NB4 (cell line): ENCODE measurements around the gene BTF3.
"Not testable (repeated sequence)": the region's sequence is repeated elsewhere in the genome, so short reads cannot be mapped to it uniquely, and the experiment has no call there.

Experiments
- DNase-seq: peaks from one replicate; pipeline ENCODE4 v3.0.0; 2010; ENCODE audit warnings: low read depth
- H3K4me3 ChIP-seq: one replicate; pipeline ENCODE4 v1.5.1; 2011; ENCODE audit warnings: mild to moderate bottlenecking, low read depth, low read length, moderate library complexity
- MYC ChIP-seq: IDR thresholded peaks from 2 replicates; pipeline ENCODE4 v1.6.1; 2011; ENCODE audit warnings: low read depth, low read length
- POLR2A ChIP-seq: IDR thresholded peaks from 2 replicates; pipeline ENCODE4 v1.6.1; 2011; ENCODE audit warnings: mild to moderate bottlenecking; ENCODE audit not compliant: insufficient read length; ENCODE audit errors: extremely low read depth
- TF ChIP-seq, protein P1 (sequence below): IDR thresholded peaks from one replicate; pipeline ENCODE4 v1.5.1; 2012; ENCODE audit warnings: low read depth, low read length
- TF ChIP-seq, protein P2 (sequence below): IDR thresholded peaks from 2 replicates; pipeline ENCODE4 v1.6.1; 2011; ENCODE audit warnings: low read depth, low read length

Gene BTF3

DNA sequence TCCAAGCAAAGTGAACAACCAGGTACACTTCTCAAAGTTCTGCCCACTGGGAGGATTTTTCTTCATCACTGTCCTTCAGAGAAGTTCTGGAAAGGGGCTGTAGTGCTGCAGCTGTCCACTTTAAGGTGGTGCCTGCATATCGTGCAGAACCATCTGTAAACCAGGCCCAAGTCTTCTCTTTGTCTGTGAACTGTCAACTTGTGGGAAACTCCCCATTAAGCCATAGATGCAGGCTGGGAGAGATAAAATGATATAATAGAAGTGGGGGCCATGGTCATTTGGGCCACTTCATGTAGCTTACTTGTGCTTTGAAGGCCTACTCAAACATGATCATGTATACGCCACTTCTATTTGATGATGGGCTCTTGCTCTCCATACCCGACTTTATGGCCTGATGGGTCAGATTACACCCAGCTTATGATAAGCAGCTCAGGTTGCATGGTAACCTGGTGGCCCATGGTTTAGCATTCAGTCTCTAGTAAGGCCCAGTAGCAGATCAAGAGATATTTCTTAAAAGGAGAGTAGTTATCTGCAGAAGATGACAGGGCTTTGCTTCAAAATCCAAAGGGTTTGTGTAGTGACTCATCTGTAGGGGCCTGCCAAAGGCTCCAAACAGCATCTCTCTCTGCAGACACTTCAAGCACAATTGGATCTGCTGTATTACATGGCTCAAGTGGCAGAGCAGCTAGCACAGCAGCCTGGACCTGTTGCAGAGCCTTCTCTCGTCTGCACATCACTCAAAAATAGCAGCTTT is 15.7 kb upstream of the BTF3 start:
- TF ChIP-seq POLR2A (no peak), MYC (no peak)
- TF ChIP-seq, protein P1, sequence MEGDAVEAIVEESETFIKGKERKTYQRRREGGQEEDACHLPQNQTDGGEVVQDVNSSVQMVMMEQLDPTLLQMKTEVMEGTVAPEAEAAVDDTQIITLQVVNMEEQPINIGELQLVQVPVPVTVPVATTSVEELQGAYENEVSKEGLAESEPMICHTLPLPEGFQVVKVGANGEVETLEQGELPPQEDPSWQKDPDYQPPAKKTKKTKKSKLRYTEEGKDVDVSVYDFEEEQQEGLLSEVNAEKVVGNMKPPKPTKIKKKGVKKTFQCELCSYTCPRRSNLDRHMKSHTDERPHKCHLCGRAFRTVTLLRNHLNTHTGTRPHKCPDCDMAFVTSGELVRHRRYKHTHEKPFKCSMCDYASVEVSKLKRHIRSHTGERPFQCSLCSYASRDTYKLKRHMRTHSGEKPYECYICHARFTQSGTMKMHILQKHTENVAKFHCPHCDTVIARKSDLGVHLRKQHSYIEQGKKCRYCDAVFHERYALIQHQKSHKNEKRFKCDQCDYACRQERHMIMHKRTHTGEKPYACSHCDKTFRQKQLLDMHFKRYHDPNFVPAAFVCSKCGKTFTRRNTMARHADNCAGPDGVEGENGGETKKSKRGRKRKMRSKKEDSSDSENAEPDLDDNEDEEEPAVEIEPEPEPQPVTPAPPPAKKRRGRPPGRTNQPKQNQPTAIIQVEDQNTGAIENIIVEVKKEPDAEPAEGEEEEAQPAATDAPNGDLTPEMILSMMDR, result no peak
- no peak overlapping the region for H3K4me3 ChIP-seq
- no peak for DNase-seq

DNA sequence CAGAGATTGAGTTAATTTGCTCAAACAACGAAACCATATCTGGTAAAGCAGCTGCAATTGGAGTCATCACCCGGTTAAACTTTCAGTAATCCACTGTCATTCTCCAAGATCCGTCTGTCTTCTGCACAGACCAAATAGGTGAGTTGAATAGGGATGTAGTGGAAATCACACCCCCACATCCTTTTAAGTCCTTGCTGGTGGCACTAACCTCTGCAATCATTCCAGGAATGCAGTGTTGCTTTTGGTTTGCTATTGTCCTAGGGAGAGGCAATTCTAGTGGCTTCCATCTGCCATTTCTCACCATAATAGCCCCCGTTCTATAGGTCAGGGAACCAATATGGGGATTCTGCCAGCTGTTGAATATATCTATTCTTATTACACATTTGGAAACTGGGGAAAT is 14.6 kb upstream of the BTF3 start:
- no peak for DNase-seq
- TF ChIP-seq MYC, result no peak
- TF ChIP-seq, protein P1, result no peak
- TF ChIP-seq, protein P2, sequence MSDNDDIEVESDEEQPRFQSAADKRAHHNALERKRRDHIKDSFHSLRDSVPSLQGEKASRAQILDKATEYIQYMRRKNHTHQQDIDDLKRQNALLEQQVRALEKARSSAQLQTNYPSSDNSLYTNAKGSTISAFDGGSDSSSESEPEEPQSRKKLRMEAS, result no peak
- TF ChIP-seq POLR2A, result no peak
- no peak overlapping the region for H3K4me3 ChIP-seq

DNA sequence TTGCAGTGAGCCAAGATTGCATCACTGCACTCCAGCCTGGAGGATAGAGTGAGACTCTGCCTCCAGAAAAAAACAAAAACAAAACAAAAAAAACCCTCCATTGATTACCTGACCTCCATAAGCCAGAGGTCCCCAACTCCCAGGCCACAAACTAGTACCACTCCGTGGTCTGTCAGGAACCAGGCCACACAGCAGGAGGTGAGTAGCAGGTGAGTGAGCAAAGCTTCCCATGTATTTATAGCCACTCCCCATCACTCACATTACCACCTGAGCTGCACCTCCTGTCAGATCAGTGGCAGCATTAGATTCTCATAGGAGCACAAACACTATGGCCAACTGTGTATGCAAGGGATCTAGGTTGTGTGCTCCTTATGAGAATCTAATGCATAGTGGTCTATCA is 13.7 kb upstream of the BTF3 start:
- no peak for DNase-seq
- no peak for TF ChIP-seq POLR2A
- TF ChIP-seq, protein P1, result no peak
- TF ChIP-seq, protein P2, result no peak
- TF ChIP-seq MYC, result no peak
- no peak overlapping the region for H3K4me3 ChIP-seq

DNA sequence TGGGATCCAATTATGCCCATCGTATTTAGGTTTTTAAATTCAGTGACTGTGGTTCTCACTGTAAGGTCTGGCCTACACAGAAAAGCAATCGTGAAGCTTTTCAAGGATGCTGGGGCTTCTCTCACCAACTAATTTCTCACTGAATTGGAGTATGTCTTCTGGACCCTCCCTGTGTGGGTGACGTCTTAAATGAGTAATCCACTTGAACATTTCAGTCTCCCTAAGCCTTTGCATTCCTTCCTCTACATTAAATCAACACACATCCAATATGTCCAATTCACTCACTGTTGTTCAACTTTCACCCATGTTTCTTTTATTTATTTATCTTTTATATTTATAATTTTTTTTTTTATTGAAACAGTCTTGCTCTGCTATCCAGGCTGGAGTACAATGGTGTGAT is 12.5 kb upstream of the BTF3 start:
- DNase-seq, result no peak
- TF ChIP-seq, protein P2, result no peak
- TF ChIP-seq, protein P1, result no peak
- TF ChIP-seq MYC (no peak), POLR2A (no peak)

DNA sequence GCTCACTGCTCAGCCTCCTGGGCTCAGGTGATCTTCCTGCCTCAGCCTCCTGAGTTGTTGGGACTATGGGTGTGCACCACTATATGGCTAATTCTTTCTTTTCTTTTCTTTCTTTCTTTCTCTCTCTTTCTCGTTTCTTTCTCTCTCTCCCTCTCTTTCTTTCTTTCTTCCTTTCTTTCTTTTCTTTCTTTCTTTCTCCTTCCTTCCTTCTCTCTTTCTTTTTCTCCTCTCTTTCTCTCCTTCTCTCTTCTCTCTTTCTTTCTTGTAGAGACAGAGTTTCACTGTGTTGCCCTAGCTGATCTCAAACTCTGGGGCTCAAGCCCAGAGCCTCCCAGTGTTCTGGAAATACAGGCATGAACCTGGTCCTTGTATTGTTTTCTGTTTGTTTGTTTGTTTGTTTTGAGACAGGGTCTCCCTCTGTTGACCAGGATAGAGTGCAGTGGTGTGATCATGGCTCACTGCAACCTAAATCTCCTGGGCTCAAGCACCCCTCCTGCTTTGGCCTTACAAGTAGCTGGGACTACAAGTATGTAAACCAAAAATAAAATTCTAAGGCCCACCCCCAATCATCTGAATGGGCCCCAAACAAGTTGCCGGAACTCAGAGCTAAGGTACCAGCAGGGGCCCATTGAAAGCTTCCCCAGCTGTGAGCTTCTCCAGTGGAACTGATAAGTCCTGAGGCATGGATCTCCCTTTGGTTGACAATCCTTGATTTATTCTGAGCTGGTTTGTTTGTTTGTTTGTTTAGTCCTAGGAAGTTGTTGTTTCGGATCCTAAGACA is 11.9 kb upstream of the BTF3 start:
- TF ChIP-seq, protein P2, result no peak
- TF ChIP-seq POLR2A (no peak), MYC (no peak)
- TF ChIP-seq, protein P1, result no peak
- DNase-seq, result no peak
- H3K4me3 ChIP-seq, result no peak overlapping the region

More for the DNA sequence above, 12.5 kb upstream of the BTF3 start:
- H3K4me3 ChIP-seq, result no peak overlapping the region

DNA sequence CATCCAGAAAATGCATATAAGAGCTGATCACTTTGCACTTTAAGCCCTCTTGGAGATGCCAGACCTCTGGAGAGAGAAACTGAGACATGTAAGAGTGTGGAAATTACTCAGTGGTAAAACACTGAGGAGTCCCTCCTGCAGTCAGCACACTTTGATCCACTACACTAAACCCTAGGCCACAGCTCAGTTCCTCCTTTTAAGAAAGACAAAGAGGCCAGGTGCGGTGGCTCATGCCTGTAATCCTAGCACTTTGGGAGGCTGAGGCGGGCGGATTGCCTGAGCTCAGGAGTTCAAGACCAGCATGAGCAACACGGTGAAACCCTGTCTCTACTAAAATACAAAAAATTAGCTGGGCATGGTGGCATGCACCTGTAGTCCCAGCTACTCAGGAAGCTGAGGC is 11.0 kb upstream of the BTF3 start:
- H3K4me3 ChIP-seq, DNase-seq: not testable (repeated sequence)
